ENCODE data around the gene CAMK1.

The CAMK1 gene

DNA sequence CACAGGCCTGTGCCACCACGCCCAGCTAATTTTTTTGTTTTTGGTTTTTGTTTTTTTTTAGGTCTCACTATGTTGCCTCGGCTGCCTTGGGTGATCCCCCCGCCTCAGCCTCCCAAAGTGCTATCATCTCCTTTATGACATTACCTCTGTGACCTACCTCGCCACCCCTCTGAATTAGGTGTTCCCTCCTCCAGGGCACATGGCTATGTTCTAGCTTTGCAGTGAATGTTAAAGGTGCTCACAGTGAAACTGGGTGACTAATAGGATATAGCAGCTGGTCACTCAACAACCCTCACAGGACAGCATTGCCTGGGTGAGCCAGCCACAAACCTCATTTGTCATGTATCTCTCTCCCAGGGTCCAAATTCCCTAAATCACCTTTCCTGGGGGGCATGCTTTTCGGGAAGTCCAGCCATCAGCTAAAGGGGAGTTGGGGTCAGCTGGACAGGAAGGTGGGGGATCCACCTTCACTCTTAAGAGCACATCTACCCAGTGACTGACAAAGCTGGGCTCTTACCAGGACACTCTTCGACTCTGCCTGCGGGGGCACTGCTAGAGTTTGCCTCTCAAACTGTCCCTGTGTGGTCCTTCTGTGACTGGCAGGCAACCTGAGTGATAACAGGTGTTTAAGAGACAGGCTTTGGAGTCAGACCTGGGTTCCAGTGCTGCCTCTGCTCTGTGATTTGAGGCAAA, 38.7 kb upstream of the CAMK1 start:
- TF ChIP-seq EZH2phosphoT487 (IDR thresholded peaks at IDR 0.05; ENCODE audit: borderline replicate concordance, low read length), result no peak
- TF ChIP-seq, protein P1, sequence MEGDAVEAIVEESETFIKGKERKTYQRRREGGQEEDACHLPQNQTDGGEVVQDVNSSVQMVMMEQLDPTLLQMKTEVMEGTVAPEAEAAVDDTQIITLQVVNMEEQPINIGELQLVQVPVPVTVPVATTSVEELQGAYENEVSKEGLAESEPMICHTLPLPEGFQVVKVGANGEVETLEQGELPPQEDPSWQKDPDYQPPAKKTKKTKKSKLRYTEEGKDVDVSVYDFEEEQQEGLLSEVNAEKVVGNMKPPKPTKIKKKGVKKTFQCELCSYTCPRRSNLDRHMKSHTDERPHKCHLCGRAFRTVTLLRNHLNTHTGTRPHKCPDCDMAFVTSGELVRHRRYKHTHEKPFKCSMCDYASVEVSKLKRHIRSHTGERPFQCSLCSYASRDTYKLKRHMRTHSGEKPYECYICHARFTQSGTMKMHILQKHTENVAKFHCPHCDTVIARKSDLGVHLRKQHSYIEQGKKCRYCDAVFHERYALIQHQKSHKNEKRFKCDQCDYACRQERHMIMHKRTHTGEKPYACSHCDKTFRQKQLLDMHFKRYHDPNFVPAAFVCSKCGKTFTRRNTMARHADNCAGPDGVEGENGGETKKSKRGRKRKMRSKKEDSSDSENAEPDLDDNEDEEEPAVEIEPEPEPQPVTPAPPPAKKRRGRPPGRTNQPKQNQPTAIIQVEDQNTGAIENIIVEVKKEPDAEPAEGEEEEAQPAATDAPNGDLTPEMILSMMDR (IDR thresholded peaks at IDR 0.05; ENCODE audit: low read depth, low read length, poor library complexity, severe bottlenecking), result peak; percentile 53
- no peaks in the 10 kb centered on the region for H3K27me3 ChIP-seq (ENCODE audit: control insufficient read depth, low read length)
- peak overlapping the region; percentile 65 for H3K27ac ChIP-seq (ENCODE audit: low read depth, low read length)
- no peaks in the 10 kb centered on the region for H4K20me1 ChIP-seq (ENCODE audit: control insufficient read depth, insufficient read depth, low read depth, low read length)
- no peaks in the 10 kb centered on the region for H3K79me2 ChIP-seq (ENCODE audit: control insufficient read depth, low read length)
- peaks cover 70% of the 10 kb centered on the region for H3K36me3 ChIP-seq (ENCODE audit: control insufficient read depth, low read length)
- no peaks in the 10 kb centered on the region for H3K9me2 ChIP-seq (replicated peaks; ENCODE audit: control insufficient read depth, low read length)
- peaks cover 25% of the 10 kb centered on the region for H3F3A ChIP-seq (ENCODE audit: control insufficient read depth, insufficient read depth)
- peak overlapping the region; percentile 80 for H3K4me3 ChIP-seq (ENCODE audit: low read length)
- no peaks in the 10 kb centered on the region for H3K9me3 ChIP-seq (ENCODE audit: control insufficient read depth, insufficient read depth, low read length)
- peak overlapping the region; percentile 96 for H3K4me2 ChIP-seq (ENCODE audit: low read length)
- peaks cover 29% of the 10 kb centered on the region for H3K4me1 ChIP-seq (ENCODE audit: control insufficient read depth, low read length)

DNA sequence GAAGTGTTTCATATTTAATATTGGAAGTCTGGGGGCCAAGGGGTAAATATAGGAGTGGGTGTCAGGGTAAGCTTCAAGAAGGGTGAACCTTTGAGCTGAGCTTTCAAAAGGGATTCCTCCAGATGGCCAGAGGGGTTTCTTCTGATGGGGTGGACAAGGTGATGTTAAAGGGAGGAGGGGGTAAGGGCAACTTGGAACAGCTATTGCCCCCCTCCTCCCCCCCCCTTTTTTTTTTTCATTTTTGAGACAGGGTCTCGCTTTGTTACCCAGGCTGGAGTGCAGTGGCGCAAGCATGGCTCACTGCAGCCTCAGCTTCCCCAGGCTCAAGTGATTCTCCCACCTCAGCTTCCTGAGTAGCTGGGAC, 38.2 kb upstream of the CAMK1 start:
- Histone ChIP-seq H3K4me2 (ENCODE audit: low read length) (peak overlapping the region; percentile 96), H3F3A (ENCODE audit: control insufficient read depth, insufficient read depth) (peaks cover 25% of the 10 kb centered on the region), H3K36me3 (ENCODE audit: control insufficient read depth, low read length) (peaks cover 72% of the 10 kb centered on the region), H3K4me1 (ENCODE audit: control insufficient read depth, low read length) (peaks cover 29% of the 10 kb centered on the region), H3K4me3 (ENCODE audit: low read length) (no peak overlapping the region), H3K9me2 (replicated peaks; ENCODE audit: control insufficient read depth, low read length) (no peaks in the 10 kb centered on the region), H3K27ac (ENCODE audit: low read depth, low read length) (peak overlapping the region; percentile 10; the same call in 1 of the 2 replicates), H3K27me3 (ENCODE audit: control insufficient read depth, low read length) (no peaks in the 10 kb centered on the region), H3K79me2 (ENCODE audit: control insufficient read depth, low read length) (no peaks in the 10 kb centered on the region), H3K9me3 (ENCODE audit: control insufficient read depth, insufficient read depth, low read length) (no peaks in the 10 kb centered on the region), H4K20me1 (ENCODE audit: control insufficient read depth, insufficient read depth, low read depth, low read length) (no peaks in the 10 kb centered on the region)
- no peak for TF ChIP-seq EZH2phosphoT487 (IDR thresholded peaks at IDR 0.05; ENCODE audit: borderline replicate concordance, low read length)
- TF ChIP-seq, protein P1 (IDR thresholded peaks at IDR 0.05; ENCODE audit: low read depth, low read length, poor library complexity, severe bottlenecking), result no peak

DNA sequence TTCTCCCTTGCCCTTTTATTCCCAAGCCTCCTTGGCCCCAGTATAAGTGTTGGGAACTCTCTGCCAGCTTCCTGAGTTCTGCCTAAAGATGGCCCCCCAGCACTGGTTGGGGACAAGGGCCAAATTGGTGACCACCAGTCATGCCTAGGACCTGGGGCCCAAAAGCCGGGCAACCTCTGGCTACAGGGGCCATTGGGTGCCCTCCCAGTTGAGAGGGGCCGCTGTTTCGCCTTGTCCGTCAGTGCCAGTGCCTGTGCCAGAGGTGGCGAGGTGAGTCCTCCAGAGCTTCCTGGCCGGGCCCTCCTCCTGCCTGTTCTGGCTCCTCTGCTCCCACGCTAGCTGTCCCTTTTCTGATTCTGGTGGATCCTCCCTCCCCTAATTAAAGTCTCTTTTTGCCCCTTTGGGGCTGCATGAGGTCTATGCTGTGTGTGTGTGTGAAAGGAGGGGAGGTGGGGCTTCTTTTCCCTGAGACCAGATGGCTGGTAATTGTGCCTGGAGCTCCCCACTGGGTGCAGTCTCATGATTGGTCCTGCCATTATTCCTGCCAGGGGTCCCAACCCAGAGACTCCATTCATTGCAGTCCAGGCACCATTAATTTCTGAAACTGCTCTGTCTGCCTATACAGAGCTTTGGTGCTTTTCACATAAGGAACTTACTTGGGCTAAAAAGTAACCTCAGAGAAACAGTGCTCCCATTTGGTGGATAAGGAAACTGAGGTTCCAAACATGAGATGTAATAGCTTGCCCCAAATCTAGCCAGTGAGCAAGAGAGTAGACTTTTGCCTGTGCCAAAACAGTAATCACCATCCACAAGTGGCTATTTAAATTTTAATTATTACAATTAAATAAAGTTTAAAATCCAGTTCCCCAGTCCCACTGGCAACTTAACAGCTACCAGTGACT, 37.2 kb upstream of the CAMK1 start:
- peaks cover 73% of the 10 kb centered on the region for H3K36me3 ChIP-seq (ENCODE audit: control insufficient read depth, low read length)
- H3K9me3 ChIP-seq (ENCODE audit: control insufficient read depth, insufficient read depth, low read length), result no peaks in the 10 kb centered on the region
- no peaks in the 10 kb centered on the region for H3K79me2 ChIP-seq (ENCODE audit: control insufficient read depth, low read length)
- H3K4me3 ChIP-seq (ENCODE audit: low read length), result no peak overlapping the region
- H3K4me1 ChIP-seq (ENCODE audit: control insufficient read depth, low read length), result peaks cover 29% of the 10 kb centered on the region
- no peaks in the 10 kb centered on the region for H3K27me3 ChIP-seq (ENCODE audit: control insufficient read depth, low read length)
- no peaks in the 10 kb centered on the region for H3K9me2 ChIP-seq (replicated peaks; ENCODE audit: control insufficient read depth, low read length)
- H3K27ac ChIP-seq (ENCODE audit: low read depth, low read length), result no peak overlapping the region; the same call in 1 of the 2 replicates
- H3F3A ChIP-seq (ENCODE audit: control insufficient read depth, insufficient read depth), result peaks cover 25% of the 10 kb centered on the region
- H3K4me2 ChIP-seq (ENCODE audit: low read length), result no peak overlapping the region
- no peaks in the 10 kb centered on the region for H4K20me1 ChIP-seq (ENCODE audit: control insufficient read depth, insufficient read depth, low read depth, low read length)
- TF ChIP-seq, protein P1 (IDR thresholded peaks at IDR 0.05; ENCODE audit: low read depth, low read length, poor library complexity, severe bottlenecking), result no peak
- no peak for TF ChIP-seq EZH2phosphoT487 (IDR thresholded peaks at IDR 0.05; ENCODE audit: borderline replicate concordance, low read length)
